HEK293T (cell line): Measurements from ENCODE around the gene AGPAT4.

Source experiments
- ARNT ChIP-seq: fragments of 450-650 bp; IDR thresholded peaks from 2 replicates; pipeline ENCODE4 v1.6.1; 2017; ENCODE audit warnings: mild to moderate bottlenecking
- BHLHE40 ChIP-seq: fragments of 450-650 bp; IDR thresholded peaks from 2 replicates; pipeline ENCODE4 v1.6.1; 2016; ENCODE audit warnings: mild to moderate bottlenecking, moderate library complexity, borderline replicate concordance
- ELF4 ChIP-seq: fragments of 450-650 bp; IDR thresholded peaks from 2 replicates; pipeline ENCODE4 v1.6.1; 2017; ENCODE audit warnings: antibody characterized with exemption
- FOXA1 ChIP-seq: fragments of 450-650 bp; IDR thresholded peaks from 2 replicates; pipeline ENCODE4 v1.6.1; 2016; ENCODE audit warnings: mild to moderate bottlenecking
- FOXK2 ChIP-seq: fragments of 450-650 bp; IDR thresholded peaks from 2 replicates; pipeline ENCODE4 v1.6.1; 2016; ENCODE audit warnings: mild to moderate bottlenecking
- FOXM1 ChIP-seq: fragments of 450-650 bp; IDR thresholded peaks from 2 replicates; pipeline ENCODE4 v1.6.1; 2017; ENCODE audit warnings: mild to moderate bottlenecking, borderline replicate concordance
- HDGF ChIP-seq: fragments of 450-650 bp; IDR thresholded peaks from 2 replicates; pipeline ENCODE4 v1.6.1; 2017; ENCODE audit warnings: antibody characterized with exemption, borderline replicate concordance
- NFRKB ChIP-seq: fragments of 450-650 bp; IDR thresholded peaks from 2 replicates; pipeline ENCODE4 v1.6.1; 2016; ENCODE audit warnings: mild to moderate bottlenecking, moderate library complexity
- SP1 ChIP-seq: fragments of 450-650 bp; IDR thresholded peaks from 2 replicates; pipeline ENCODE4 v1.6.1; 2017
- SUZ12 ChIP-seq: fragments of 450-650 bp; IDR thresholded peaks from 2 replicates; pipeline ENCODE4 v1.6.1; 2016; ENCODE audit warnings: mild to moderate bottlenecking
- TF ChIP-seq, protein P1 (sequence below): fragments of 450-650 bp; IDR thresholded peaks from 2 replicates; pipeline ENCODE4 v1.6.1; 2016

DNA sequence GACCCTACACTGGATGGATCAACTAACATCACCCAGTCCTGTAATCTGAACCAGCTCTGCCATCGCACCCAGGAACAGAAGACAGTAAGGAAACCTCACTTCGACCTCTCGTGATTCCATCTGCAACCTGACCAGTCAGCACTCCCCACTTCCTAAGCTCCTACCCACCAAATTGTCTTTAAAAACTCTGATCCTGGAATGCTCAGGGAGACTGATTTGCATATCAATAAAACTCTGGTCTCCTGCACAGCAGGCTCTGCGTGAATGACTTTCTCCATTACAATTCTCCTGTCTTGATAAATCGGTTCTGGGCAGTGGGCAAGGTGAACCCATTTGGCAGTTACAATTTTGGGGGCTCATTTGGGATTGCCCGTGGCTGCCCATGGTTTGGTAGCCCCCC, 18.3 kb upstream of the AGPAT4 start:
- TF ChIP-seq SUZ12 (no peak), HDGF (no peak), NFRKB (no peak), FOXM1 (no peak), BHLHE40 (no peak), SP1 (no peak), FOXA1 (no peak), ARNT (no peak), ELF4 (no peak), FOXK2 (no peak)
- TF ChIP-seq, protein P1, sequence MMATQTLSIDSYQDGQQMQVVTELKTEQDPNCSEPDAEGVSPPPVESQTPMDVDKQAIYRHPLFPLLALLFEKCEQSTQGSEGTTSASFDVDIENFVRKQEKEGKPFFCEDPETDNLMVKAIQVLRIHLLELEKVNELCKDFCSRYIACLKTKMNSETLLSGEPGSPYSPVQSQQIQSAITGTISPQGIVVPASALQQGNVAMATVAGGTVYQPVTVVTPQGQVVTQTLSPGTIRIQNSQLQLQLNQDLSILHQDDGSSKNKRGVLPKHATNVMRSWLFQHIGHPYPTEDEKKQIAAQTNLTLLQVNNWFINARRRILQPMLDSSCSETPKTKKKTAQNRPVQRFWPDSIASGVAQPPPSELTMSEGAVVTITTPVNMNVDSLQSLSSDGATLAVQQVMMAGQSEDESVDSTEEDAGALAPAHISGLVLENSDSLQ: no peak
